Glomerular visceral epithelial cell (primary cell): Measurements from ENCODE around the gene BCAS3.
A peak's percentile ranks its signal among the peaks of the same experiment; 100 is the strongest.

Source experiments
- DNase-seq: peaks from one replicate; pipeline ENCODE4 v3.0.0-alpha.2; 2016; ENCODE audit errors: extremely low spot score

The BCAS3 gene

DNA sequence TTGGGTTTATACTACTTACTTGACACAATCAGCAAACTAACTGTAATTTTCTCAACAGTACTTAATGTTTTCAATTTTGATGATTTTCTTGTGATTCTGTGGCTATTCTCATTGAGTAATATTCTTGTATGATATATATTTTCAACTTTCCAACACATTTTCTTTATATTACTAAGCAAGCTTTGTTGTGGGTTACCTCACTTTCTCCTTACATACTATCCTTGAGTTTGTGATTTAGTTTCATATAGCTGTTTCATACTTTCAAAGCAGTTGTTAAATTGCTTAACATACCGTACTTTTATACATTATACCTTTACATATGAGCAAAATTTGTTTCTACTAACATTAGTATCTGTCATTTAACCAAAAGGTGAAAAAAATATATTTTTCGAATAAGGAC lies 197.1 kb downstream of the BCAS3 start:
- no peak for DNase-seq

- peak; percentile 14 for DNase-seq
Measured at GRCh38 chr17:60886731-60887613, 209.3 kb downstream of the BCAS3 start.

GRCh38 chr17:60887614-60888028 lies 210.0 kb downstream of the BCAS3 start:
- DNase-seq = no peak

DNA sequence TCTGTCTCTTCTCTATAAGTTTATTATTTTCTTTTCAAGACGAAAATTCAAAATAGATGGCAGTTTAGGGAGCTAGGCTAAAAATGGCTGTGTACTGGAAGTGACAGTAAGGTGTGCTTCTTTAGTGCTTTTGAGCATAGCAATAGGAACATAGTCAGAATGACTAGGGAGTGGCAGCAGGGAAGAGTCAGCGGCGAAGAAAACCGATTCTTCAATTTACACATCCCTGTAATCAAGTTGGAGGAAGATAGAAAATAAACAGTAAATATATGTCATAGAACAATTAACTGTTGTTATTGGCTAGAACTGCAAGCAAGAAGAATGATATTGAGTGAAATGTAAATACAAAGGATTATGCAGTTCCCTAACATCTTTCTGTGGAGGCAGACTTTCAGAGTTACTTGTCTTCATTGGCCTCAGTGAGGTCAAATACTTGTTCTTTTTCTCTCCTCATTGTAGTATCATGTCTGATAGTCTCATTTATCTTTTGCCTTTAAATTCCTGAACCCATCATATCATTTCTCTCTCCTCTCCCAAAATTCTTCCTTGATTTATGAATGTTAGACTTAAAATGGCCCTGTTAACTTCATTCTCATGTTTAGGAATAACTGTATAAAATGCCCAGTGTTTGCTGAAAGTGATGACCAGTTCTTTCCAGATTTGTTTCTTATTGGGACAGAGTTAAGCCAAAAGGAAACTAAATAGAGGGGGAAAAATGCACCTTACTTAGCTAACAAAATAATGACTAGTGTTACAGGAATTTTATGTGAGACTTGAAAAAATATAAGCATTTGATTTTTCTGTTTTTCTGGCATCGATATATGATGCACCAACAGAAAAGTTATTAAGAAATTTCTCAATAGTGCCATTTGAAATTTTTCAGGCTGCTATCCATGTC lies 211.4 kb downstream of the BCAS3 start:
- no peak for DNase-seq

DNA sequence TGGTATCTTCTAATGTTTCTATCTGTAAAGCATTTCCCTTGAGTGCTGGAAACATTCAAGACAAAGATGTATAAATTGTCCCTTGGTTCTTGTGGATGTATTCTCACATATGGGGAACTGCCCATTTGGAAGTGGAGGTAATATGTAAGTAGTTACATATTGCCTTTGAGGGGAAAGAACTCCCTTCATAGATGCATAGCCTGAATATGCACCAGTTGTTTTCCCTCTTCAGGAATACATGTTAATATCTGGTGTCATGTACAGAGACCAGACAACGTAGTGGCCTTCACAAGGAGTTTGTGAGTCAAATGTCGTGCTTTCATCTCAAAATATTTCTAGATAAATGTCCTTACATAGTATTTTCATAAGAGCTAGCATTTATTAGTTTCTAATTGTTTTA lies 213.5 kb downstream of the BCAS3 start:
- no peak for DNase-seq

- DNase-seq = no peak
Measured at GRCh38 chr17:60893475-60893874, 215.8 kb downstream of the BCAS3 start.

- DNase-seq = no peak
Measured at GRCh38 chr17:60896996-60897395, 219.3 kb downstream of the BCAS3 start.

GRCh38 chr17:60899115-60899514 lies 221.5 kb downstream of the BCAS3 start:
- no peak for DNase-seq

GRCh38 chr17:60900688-60901087 lies 223.0 kb downstream of the BCAS3 start:
- no peak for DNase-seq

DNA sequence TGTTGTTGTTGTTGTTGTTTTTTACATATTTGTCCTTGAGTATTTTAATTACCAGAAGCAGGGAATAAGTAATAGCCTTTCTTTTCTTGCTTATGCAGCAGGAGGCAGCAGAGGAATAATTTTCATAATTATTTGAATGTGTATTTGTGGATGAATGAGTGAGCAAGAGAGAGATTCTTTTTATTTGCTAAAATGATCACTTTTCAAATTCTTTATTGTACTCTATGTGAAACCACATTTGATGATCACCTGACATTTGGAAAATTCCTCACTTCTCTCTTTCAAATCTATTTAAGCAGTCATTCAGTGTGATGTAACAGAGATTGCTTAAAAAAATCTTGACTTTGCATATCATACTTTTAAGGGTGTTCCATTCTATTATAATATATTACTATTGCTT lies 223.6 kb downstream of the BCAS3 start:
- no peak for DNase-seq

GRCh38 chr17:60901806-60902205 lies 224.2 kb downstream of the BCAS3 start:
- no peak for DNase-seq

- DNase-seq = no peak
Measured at GRCh38 chr17:60902399-60902798, 224.7 kb downstream of the BCAS3 start.

DNA sequence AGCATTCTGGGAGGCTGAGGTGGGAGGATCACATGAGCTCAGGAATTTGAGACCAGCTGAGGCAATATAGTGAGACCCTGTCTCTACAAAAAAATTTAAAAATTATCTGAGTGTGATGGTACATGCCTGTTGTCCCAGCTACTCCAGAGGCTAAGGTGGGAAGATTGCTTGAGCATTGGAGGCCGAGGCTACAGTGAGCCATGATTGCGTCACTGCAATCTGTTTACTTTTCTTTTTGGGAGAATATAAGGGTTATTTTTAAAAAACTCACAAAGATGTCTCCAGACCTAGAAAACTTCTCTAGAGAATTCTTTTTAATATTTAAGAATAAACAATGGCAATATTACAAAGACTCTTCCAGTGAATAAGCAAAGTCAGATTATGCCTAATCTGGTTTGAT lies 226.9 kb downstream of the BCAS3 start:
- DNase-seq = no peak

DNA sequence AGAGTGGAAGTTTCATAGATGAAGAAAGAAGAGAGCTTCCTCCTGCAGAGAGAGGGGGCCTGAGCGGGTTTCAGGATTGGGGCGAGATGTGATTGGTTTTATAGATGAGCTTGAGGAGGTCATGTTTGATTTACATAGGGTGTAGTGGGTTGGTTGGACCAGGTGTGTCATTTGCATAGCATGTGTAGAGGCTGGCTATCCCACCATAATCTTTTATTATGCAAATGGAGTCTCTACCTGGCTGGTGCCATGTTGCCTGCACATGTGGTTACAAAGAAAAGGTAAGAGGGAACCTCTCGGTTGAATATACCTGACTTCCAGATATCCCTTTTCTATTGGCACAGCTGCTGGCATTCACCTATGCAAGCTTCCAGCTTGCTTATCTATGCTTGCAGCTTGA lies 228.1 kb downstream of the BCAS3 start:
- DNase-seq = no peak

- DNase-seq = no peak
Measured at GRCh38 chr17:60908324-60908723, 230.7 kb downstream of the BCAS3 start.

- DNase-seq = no peak
Measured at GRCh38 chr17:60909405-60909804, 231.8 kb downstream of the BCAS3 start.

- DNase-seq = no peak
Measured at GRCh38 chr17:60910415-60910814, 232.8 kb downstream of the BCAS3 start.

DNA sequence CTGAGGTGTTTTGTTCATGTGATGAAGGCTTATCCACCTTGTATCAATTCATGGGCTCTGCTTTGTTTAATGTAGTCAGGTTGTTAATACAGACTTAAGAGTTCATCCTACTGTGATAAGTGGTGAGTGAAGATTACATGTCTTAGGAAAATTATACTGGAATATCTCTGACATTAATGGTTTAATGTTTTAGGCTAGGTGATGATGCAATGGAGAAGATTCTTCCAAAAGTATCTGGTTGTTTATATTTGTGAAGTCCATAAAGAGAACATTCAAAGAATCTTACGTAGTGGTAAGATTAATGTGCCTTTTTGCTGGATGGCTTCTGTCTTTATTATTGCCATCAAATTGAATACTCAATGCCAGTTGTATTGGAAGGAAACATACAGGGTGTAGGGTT lies 236.4 kb downstream of the BCAS3 start:
- DNase-seq = no peak

- no peak for DNase-seq
Measured at GRCh38 chr17:60916043-60916442, 238.4 kb downstream of the BCAS3 start.

GRCh38 chr17:60920107-60920506 lies 242.5 kb downstream of the BCAS3 start:
- DNase-seq = no peak

DNA sequence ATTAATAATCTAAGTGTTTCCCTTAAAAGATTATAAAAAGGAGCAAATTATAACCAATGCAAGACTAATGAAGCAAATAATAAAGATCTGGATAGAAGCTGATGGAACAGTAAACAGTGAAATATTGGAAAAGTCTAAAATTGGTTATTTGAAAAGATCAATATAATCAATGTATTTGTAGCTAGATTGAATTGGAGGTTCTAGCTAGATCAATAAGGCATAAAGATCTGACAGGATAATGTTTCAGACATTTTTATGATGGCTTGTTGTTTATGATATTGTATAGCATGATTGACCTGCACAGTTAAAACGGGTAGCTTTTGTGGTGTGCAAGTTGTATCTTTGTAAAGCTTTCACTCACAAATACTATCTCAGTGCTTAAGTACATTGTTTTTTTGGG lies 245.3 kb downstream of the BCAS3 start:
- DNase-seq = no peak

- DNase-seq = no peak
Measured at GRCh38 chr17:60926466-60927183, 249.0 kb downstream of the BCAS3 start.
